Pancreas (tissue), 10 donors: ENCODE data around the gene HSPD1. TPM values are rescaled to one million over a fixed set of nuclear protein-coding genes. Genes with fewer than 3 reads are reported as not detected.

Experiments
- ATAC-seq, 4 donors: fragments of 200-7000 bp; cut with Tn5 transposase; one replicate each; pipeline versions ENCODE4 v1.8.0 to v1.9.1; 2020; ENCODE audit warnings: mild to moderate bottlenecking in 4 of 4, moderate library complexity in 4 of 4
- DNase-seq, 6 donors: peaks; one replicate each; pipeline ENCODE4 v3.0.0-alpha.2; 2020
- FAIRE-seq: peaks from 2 replicates; lab custom pipeline; 2012; peaks lifted over from hg19 to GRCh38; lab: Jason Lieb, UNC
- H3K27ac ChIP-seq, 4 donors: fragments of 200-600 bp; sonication (generic); 1 replicate in 3 of 4; 2 replicates in 1 of 4; pipeline versions ENCODE4 v1.5.0 to v1.8.0; 2020
- H3K27me3 ChIP-seq, 4 donors: fragments of 200-600 bp; one replicate each; pipeline ENCODE4 v1.8.0; 2021
- H3K36me3 ChIP-seq, 3 donors: fragments of 200-600 bp; sonication (generic) in 1 of 3; one replicate each; pipeline versions ENCODE4 v1.5.0 to v1.8.0; 2020 to 2021
- H3K4me1 ChIP-seq, 3 donors: fragments of 200-600 bp; one replicate each; pipeline ENCODE4 v1.8.0; 2021
- H3K4me3 ChIP-seq, 4 donors: fragments of 200-600 bp; sonication (generic) in 2 of 4; one replicate each; pipeline versions ENCODE4 v1.5.0 to v1.8.0; 2020 to 2021
- H3K9me3 ChIP-seq, 4 donors: fragments of 200-600 bp; one replicate each; pipeline ENCODE4 v1.8.0; 2021
- WGBS, 2 donors: extraction: QIAGEN DNeasy Blood & Tissue Kit; methylation state at CpG; one replicate each; pipeline ENCODE4 v1.1.7; 2013; 5-methylcytosine and 5-hydroxymethylcytosine counted together
- intact Hi-C, 3 donors: fragments of 100-400 bp; cut with DNase I; formaldehyde crosslinking; loops; one replicate each; pipeline versions ENCODE4 v1.11.1 to v1.14.2; 2022
- polyA plus RNA-seq, 2 donors: library from polyadenylated mRNA; stranded (reverse); fragments of 200-250 nt; gene quantifications; one replicate each; pipeline ENCODE4 v1.2.3, GENCODE V29; 2013
- total RNA-seq, 6 donors: library from RNA; stranded (reverse); fragmentation: NEBNext Ultra II Directional in 4 of 6; extraction: Animal tissue kit (Norgen Biotek cat#: 25700) in 4 of 6; gene quantifications; one replicate each; pipeline versions ENCODE4 v1.2.1 to v1.2.4, GENCODE V29; 2021 to 2023
- TF ChIP-seq, protein P1 (sequence below), 4 donors: fragments of 200-600 bp; sonication (generic) in 3 of 4; IDR thresholded peaks; one replicate each; pipeline versions ENCODE4 v1.5.0 to v1.8.0; 2021; ENCODE audit warnings: antibody characterized with exemption in 4 of 4
- donor health status: healthy with polysubstance abuse.
- donor health status: DM: no; HTN: no; CAD: no; lungs with moderate emphysema.
- donor health status: DM: no; HTN: no; CAD: no.
- donor health status: control.
- donor health status: control.
- donor health status: Bipolar disorder and iron deficiency.
- donor health status: DM: yes; HTN: yes; CAD: no.
- donor health status: DM: no; HTN: no; CAD: no.
- donor health status: DM: no; HTN: no; CAD: no.
- donor health status: DM: yes; HTN: yes; CAD: no.

The HSPD1 gene
- total and polyA plus RNA-seq, 8 donors, result 94.8 to 181 (median 137) TPM

- H3K9me3 ChIP-seq, result no peaks in the 10 kb centered on the region
- FAIRE-seq, result no peak
- intact Hi-C loops, result no loop called here
These were observed 15.7 kb upstream of the HSPD1 start for GRCh38 chr2:197515315-197515738.

DNA sequence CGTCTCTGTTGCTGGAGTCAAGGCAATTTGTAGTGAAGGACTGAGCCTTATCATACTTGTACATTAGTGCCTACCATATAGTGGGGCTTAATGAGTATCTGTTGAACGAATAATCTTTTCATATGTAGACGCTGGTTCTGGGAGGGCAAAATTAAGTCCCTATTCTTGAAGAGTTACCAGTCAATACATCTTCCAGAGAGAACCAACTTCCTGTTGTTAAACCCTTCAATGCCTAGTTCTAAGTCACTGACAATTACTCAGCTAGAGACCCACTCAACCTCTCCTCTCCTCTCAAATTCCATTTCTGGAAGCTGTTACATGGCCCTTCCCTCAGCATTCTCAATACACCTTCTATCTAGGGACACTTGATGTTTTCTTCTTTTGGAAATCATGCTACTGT, 15.1 kb upstream of the HSPD1 start:
- ATAC-seq (no peak), FAIRE-seq (no peak), DNase-seq (no peak)
- no peaks in the 10 kb centered on the region for H3K9me3 ChIP-seq
- H3K27me3 ChIP-seq, result no peaks in the 10 kb centered on the region
- H3K27ac ChIP-seq, result peak overlapping the region; percentile 84 to 98 (median 91)
- no peaks in the 10 kb centered on the region for H3K36me3 ChIP-seq
- WGBS, 2 donors, result 62 to 71% methylated on average over 3 of the region's 3 CpGs
- H3K4me3 ChIP-seq, result peak overlapping the region in 2 of 4 donors; percentile 82
- TF ChIP-seq, protein P1, sequence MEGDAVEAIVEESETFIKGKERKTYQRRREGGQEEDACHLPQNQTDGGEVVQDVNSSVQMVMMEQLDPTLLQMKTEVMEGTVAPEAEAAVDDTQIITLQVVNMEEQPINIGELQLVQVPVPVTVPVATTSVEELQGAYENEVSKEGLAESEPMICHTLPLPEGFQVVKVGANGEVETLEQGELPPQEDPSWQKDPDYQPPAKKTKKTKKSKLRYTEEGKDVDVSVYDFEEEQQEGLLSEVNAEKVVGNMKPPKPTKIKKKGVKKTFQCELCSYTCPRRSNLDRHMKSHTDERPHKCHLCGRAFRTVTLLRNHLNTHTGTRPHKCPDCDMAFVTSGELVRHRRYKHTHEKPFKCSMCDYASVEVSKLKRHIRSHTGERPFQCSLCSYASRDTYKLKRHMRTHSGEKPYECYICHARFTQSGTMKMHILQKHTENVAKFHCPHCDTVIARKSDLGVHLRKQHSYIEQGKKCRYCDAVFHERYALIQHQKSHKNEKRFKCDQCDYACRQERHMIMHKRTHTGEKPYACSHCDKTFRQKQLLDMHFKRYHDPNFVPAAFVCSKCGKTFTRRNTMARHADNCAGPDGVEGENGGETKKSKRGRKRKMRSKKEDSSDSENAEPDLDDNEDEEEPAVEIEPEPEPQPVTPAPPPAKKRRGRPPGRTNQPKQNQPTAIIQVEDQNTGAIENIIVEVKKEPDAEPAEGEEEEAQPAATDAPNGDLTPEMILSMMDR (IDR thresholded peaks at IDR 0.05), result no peak
- intact Hi-C loops, result no loop called here
- peaks cover 0 to 14% (median 7%) of the 10 kb centered on the region in 3 donors for H3K4me1 ChIP-seq

More at GRCh38 chr2:197515315-197515738, 15.7 kb upstream of the HSPD1 start:
- H3K4me3 ChIP-seq, result peak overlapping the region; percentile 58 to 82 (median 82)
- H3K27me3 ChIP-seq, result no peaks in the 10 kb centered on the region
- peak in 3 of 4 donors; percentile 0 to 21 (median 14) for ATAC-seq
- no peak for DNase-seq
- peaks cover 0 to 14% (median 7%) of the 10 kb centered on the region in 3 donors for H3K4me1 ChIP-seq
- no peaks in the 10 kb centered on the region for H3K36me3 ChIP-seq
- WGBS, 2 donors, result 0% methylated on average over 16 of the region's 16 CpGs
- peak overlapping the region; percentile 84 to 98 (median 91) for H3K27ac ChIP-seq
- TF ChIP-seq, protein P1 (IDR thresholded peaks at IDR 0.05), result no peak

- ATAC-seq (no peak), FAIRE-seq (no peak), DNase-seq (no peak)
- TF ChIP-seq, protein P1 (IDR thresholded peaks at IDR 0.05), result no peak
- no peak overlapping the region for H3K4me3 ChIP-seq
- no peaks in the 10 kb centered on the region for H3K27me3 ChIP-seq
- no peaks in the 10 kb centered on the region for H3K9me3 ChIP-seq
- H3K27ac ChIP-seq, result no peak overlapping the region
- WGBS, 2 donors, result 94 to 95% methylated on average over 5 of the region's 5 CpGs
- intact Hi-C loops, result no loop called here
- H3K4me1 ChIP-seq, result peaks cover 0 to 14% (median 7%) of the 10 kb centered on the region in 3 donors
- no peaks in the 10 kb centered on the region for H3K36me3 ChIP-seq
These were observed 14.3 kb upstream of the HSPD1 start for GRCh38 chr2:197513915-197514314.

- TF ChIP-seq, protein P1 (IDR thresholded peaks at IDR 0.05), result no peak
- Histone ChIP-seq H3K4me3 (no peak overlapping the region), H3K27ac (no peak overlapping the region), H3K9me3 (no peaks in the 10 kb centered on the region), H3K4me1 (peaks cover 8 to 16% (median 12%) of the 10 kb centered on the region in 3 donors), H3K27me3 (no peaks in the 10 kb centered on the region), H3K36me3 (peaks cover 0 to 15% (median 0%) of the 10 kb centered on the region in 3 donors)
- FAIRE-seq, result no peak
- intact Hi-C loops, result no loop called here
- 67 to 70% methylated on average over 5 of the region's 5 CpGs for WGBS, 2 donors
- ATAC-seq, result no peak
- no peak for DNase-seq
These were observed 7.0 kb upstream of the HSPD1 start for GRCh38 chr2:197506658-197507057.

GRCh38 chr2:197504512-197504911, 4.9 kb upstream of the HSPD1 start:
- DNase-seq (no peak), FAIRE-seq (no peak), ATAC-seq (no peak)
- TF ChIP-seq, protein P1 (IDR thresholded peaks at IDR 0.05), result no peak
- no peak overlapping the region for H3K4me3 ChIP-seq
- WGBS, 2 donors, result 85 to 91% methylated on average over 6 of the region's 6 CpGs
- H3K27me3 ChIP-seq, result no peaks in the 10 kb centered on the region
- H3K4me1 ChIP-seq, result peaks cover 9 to 20% (median 12%) of the 10 kb centered on the region in 3 donors
- H3K27ac ChIP-seq, result no peak overlapping the region
- peaks cover 0 to 15% (median 0%) of the 10 kb centered on the region in 3 donors for H3K36me3 ChIP-seq
- intact Hi-C loops, result no loop called here
- no peaks in the 10 kb centered on the region for H3K9me3 ChIP-seq
